Hepatocyte (in vitro differentiated cells): ENCODE measurements around the gene NUDT3. TPM values are rescaled to one million over a fixed set of nuclear protein-coding genes. Genes with fewer than 3 reads are reported as not detected.

Source experiments
- DNase-seq: peaks from one replicate; pipeline ENCODE4 v3.0.0-alpha.2; 2016; ENCODE audit warnings: low spot score
- H2AFZ ChIP-seq: fragments of 200-600 bp; sonication (generic); 2 replicates; pipeline ENCODE4 v1.6.0; 2016; ENCODE audit warnings: antibody characterized with exemption, mild to moderate bottlenecking
- H3K27ac ChIP-seq: fragments of 200-600 bp; sonication (generic); 2 replicates; pipeline ENCODE4 v1.5.1; 2016; ENCODE audit warnings: mild to moderate bottlenecking
- H3K27me3 ChIP-seq: fragments of 200-600 bp; sonication (generic); 2 replicates; pipeline ENCODE4 v1.6.1; 2016
- H3K36me3 ChIP-seq: fragments of 200-600 bp; sonication (generic); replicated peaks from 2 replicates; pipeline ENCODE4 v1.5.1; 2016; ENCODE audit warnings: low read depth; ENCODE audit not compliant: insufficient read depth
- H3K4me1 ChIP-seq: fragments of 200-600 bp; sonication (generic); 2 replicates; pipeline ENCODE4 v1.5.1; 2016; ENCODE audit warnings: mild to moderate bottlenecking, moderate library complexity; ENCODE audit not compliant: insufficient read depth
- H3K4me2 ChIP-seq: fragments of 200-600 bp; sonication (generic); 2 replicates; pipeline ENCODE4 v1.6.0; 2016
- H3K4me3 ChIP-seq: fragments of 200-600 bp; sonication (generic); 2 replicates; pipeline ENCODE4 v1.5.1; 2016; ENCODE audit warnings: mild to moderate bottlenecking
- H3K79me2 ChIP-seq: fragments of 200-600 bp; sonication (generic); 2 replicates; pipeline ENCODE4 v1.6.0; 2017; ENCODE audit warnings: mild to moderate bottlenecking
- H3K9me2 ChIP-seq: fragments of 200-600 bp; sonication (generic); replicated peaks from 2 replicates; pipeline ENCODE4 v1.6.0; 2017; ENCODE audit warnings: mild to moderate bottlenecking; ENCODE audit not compliant: insufficient read depth
- H3K9me3 ChIP-seq: fragments of 200-600 bp; sonication (generic); 2 replicates; pipeline ENCODE4 v1.5.1; 2016; ENCODE audit warnings: low read depth, mild to moderate bottlenecking
- H4K20me1 ChIP-seq: fragments of 200-600 bp; sonication (generic); 2 replicates; pipeline ENCODE4 v1.6.0; 2016; ENCODE audit warnings: mild to moderate bottlenecking; ENCODE audit not compliant: insufficient read depth, poor library complexity, severe bottlenecking
- CTCF ChIP-seq: fragments of 200-600 bp; sonication (generic); IDR thresholded peaks from 2 replicates; pipeline ENCODE4 v1.5.1; 2016; ENCODE audit warnings: antibody characterized with exemption, mild to moderate bottlenecking; ENCODE audit not compliant: poor library complexity
- EZH2 ChIP-seq: fragments of 200-600 bp; sonication (generic); IDR thresholded peaks from 2 replicates; pipeline ENCODE4 v1.6.1; 2016; ENCODE audit warnings: antibody characterized with exemption, mild to moderate bottlenecking, borderline replicate concordance
- EZH2phosphoT487 ChIP-seq: fragments of 200-600 bp; sonication (generic); IDR thresholded peaks from one replicate; pipeline ENCODE4 v1.6.1; 2018; ENCODE audit warnings: antibody characterized with exemption, mild to moderate bottlenecking, low read depth, moderate library complexity; ENCODE audit not compliant: unreplicated experiment, severe bottlenecking
- WGBS: methylation state at CpG from one replicate; pipeline ENCODE4 v1.1.6; 2016; ENCODE audit warnings: low lambda C conversion rate; ENCODE audit errors: missing lambda C conversion rate; 5-methylcytosine and 5-hydroxymethylcytosine counted together
- polyA plus RNA-seq: library from polyadenylated mRNA; unstranded; fragments of >200 nt; fragmentation: Nextera tagmentation; extraction: Ambion mirVana; gene quantifications from 2 replicates; pipeline ENCODE4 v1.2.1, GENCODE V29; 2016
- total RNA-seq: library from RNA; depleted of rRNA; stranded (reverse); fragments of >200 nt; gene quantifications from 2 replicates; pipeline ENCODE4 v1.2.3, GENCODE V29; 2014

The NUDT3 gene
- total and polyA plus RNA-seq, 2 experiments from 2014 or later = 6.2 to 20.4 TPM

GRCh38 chr6:34435916-34436315 is 43.4 kb upstream of the NUDT3 start:
- TF ChIP-seq EZH2phosphoT487 = no peak
- TF ChIP-seq CTCF = no peak
- no peak for TF ChIP-seq EZH2
- 62% methylated on average over 5 of the region's 5 CpGs for WGBS
- Histone ChIP-seq H3K4me2 (no peak overlapping the region), H3K36me3 (no peaks in the 10 kb centered on the region), H3K27me3 (no peaks in the 10 kb centered on the region), H3K9me3 (no peaks in the 10 kb centered on the region), H4K20me1 (no peaks in the 10 kb centered on the region), H3K79me2 (no peaks in the 10 kb centered on the region), H2AFZ (no peak overlapping the region), H3K27ac (no peak overlapping the region), H3K9me2 (no peaks in the 10 kb centered on the region), H3K4me1 (no peaks in the 10 kb centered on the region), H3K4me3 (no peak overlapping the region)
- DNase-seq = no peak

GRCh38 chr6:34425498-34426410 is 33.3 kb upstream of the NUDT3 start, which contains the start of gene RPS10:
Gene RPS10, minus strand, starts transcription at chr6:34426069. Its CDS starts 848 bp downstream, at chr6:34425221.
- H3K27me3 ChIP-seq = no peaks in the 10 kb centered on the region
- 2% methylated on average over 56 of the region's 58 CpGs for WGBS
- H3K79me2 ChIP-seq = peaks cover 42% of the 10 kb centered on the region
- H3K4me1 ChIP-seq = peaks cover 11% of the 10 kb centered on the region
- H3K4me3 ChIP-seq = peak within 1 kb of the TSS; percentile 83
- H3K9me3 ChIP-seq = no peaks in the 10 kb centered on the region
- H3K36me3 ChIP-seq = peaks cover 3% of the 10 kb centered on the region
- H2AFZ ChIP-seq = peak within 1 kb of the TSS; percentile 81
- no peak for TF ChIP-seq EZH2phosphoT487
- no peak for TF ChIP-seq EZH2
- no peak for TF ChIP-seq CTCF
- H3K9me2 ChIP-seq = no peaks in the 10 kb centered on the region
- H3K27ac ChIP-seq = peak within 1 kb of the TSS; percentile 78
- peak within 1 kb of the TSS; percentile 88 for H3K4me2 ChIP-seq
- H4K20me1 ChIP-seq = peaks cover 18% of the 10 kb centered on the region
- DNase-seq = peak; percentile 97

- Histone ChIP-seq H4K20me1 (peaks cover 18% of the 10 kb centered on the region), H3K9me2 (no peaks in the 10 kb centered on the region), H3K36me3 (peaks cover 3% of the 10 kb centered on the region), H3K4me1 (peaks cover 11% of the 10 kb centered on the region), H3K79me2 (peaks cover 43% of the 10 kb centered on the region), H3K9me3 (no peaks in the 10 kb centered on the region), H3K4me3 (peak overlapping the region; percentile 83), H3K27me3 (no peaks in the 10 kb centered on the region), H2AFZ (peak overlapping the region; percentile 26), H3K27ac (peak overlapping the region; percentile 78), H3K4me2 (peak overlapping the region; percentile 88)
- 8% methylated on average over 10 of the region's 10 CpGs for WGBS
- no peak for DNase-seq
- TF ChIP-seq EZH2 (no peak), EZH2phosphoT487 (no peak), CTCF (no peak)
Observed at GRCh38 chr6:34425132-34425497, 32.6 kb upstream of the NUDT3 start.
